ENCODE results near the gene SLC35F6. TPM values are rescaled to one million over a fixed set of nuclear protein-coding genes. Genes with fewer than 3 reads are reported as not detected.
"Not testable (repeated sequence)": the region's sequence is repeated elsewhere in the genome, so short reads cannot be mapped to it uniquely, and the experiment has no call there.

SLC35F6 gene
- polyA plus RNA-seq, 1 donor, result 14.1 TPM

DNA sequence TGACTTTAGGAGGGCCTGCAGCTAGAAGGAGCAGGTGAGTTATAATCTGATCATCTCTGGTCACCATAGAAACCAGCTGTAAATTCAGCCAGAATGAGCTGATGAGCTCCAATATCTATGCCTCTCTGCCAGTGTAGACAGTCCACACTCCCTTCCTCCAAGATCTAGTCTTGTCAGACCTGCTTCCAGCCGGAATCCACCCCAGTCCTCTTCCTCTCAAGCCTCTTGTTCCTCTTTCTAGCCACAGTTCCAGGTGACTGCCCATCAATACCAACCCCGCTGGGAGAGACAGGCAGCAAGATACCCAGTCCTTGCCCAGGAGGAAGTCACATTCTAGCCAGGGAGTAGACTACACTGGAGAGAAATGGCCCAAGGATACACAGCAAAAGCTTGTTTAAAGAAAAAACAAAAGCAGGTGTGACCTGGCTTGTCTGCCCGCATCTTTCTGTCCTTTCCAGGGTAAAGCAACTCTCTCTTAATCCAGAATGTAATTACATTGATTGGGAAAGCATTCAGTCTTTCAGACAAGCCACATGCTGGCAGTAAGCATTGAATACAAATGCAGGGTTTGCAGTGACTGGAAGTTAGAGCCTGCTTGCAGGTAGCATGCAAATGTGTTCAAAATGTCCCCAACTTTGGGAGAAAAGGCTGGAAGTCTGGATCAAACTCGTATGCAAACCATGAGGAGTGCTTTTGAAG, 9.0 kb upstream of the SLC35F6 start:
- Histone ChIP-seq H3K9me3 (ENCODE audit: control insufficient read depth, low read depth, low read length) (no peaks in the 10 kb centered on the region), H3K4me1 (ENCODE audit: control insufficient read depth, insufficient read depth, low read length) (peaks cover 7% of the 10 kb centered on the region), H3K27ac (ENCODE audit: low read length) (no peak overlapping the region), H3K4me3 (ENCODE audit: low read length) (no peak overlapping the region), H3K36me3 (ENCODE audit: control insufficient read depth, insufficient read depth, low read length) (no peaks in the 10 kb centered on the region), H3K27me3 (ENCODE audit: control insufficient read depth, insufficient read depth, low read length) (peaks cover 2% of the 10 kb centered on the region)
- DNase-seq, result no peak
- WGBS (ENCODE audit: insufficient coverage, low lambda C conversion rate), result 80% methylated on average over 1 of the region's 4 CpGs

DNA sequence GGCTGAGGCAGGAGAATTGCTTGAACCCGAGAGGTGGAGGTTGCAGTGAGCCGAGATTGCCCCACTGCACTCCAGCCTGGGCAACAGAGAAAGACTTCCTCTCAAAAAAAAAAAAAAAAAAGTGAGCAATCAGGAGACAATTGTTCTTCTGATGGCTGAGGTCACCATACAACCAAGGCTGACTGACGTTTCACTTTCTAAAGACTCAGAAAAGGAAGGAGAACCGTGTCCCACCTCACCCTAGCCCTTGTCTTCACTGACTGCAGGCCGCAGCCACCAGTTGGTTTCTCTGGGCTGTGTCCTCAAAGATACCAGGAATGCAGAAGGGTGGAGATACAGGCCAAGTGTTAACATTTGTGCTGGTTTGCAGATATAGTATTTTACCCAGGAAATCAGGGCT, 7.7 kb upstream of the SLC35F6 start:
- H3K9me3 ChIP-seq (ENCODE audit: control insufficient read depth, low read depth, low read length), result no peaks in the 10 kb centered on the region
- H3K4me3 ChIP-seq (ENCODE audit: low read length), result no peak overlapping the region
- H3K27ac ChIP-seq (ENCODE audit: low read length), result no peak overlapping the region
- no peak for DNase-seq
- H3K36me3 ChIP-seq (ENCODE audit: control insufficient read depth, insufficient read depth, low read length), result no peaks in the 10 kb centered on the region
- peaks cover 1% of the 10 kb centered on the region for H3K27me3 ChIP-seq (ENCODE audit: control insufficient read depth, insufficient read depth, low read length)
- peaks cover 7% of the 10 kb centered on the region for H3K4me1 ChIP-seq (ENCODE audit: control insufficient read depth, insufficient read depth, low read length)
- no CpG with 5 or more reads among the region's 5 CpGs for WGBS (ENCODE audit: insufficient coverage, low lambda C conversion rate)

DNA sequence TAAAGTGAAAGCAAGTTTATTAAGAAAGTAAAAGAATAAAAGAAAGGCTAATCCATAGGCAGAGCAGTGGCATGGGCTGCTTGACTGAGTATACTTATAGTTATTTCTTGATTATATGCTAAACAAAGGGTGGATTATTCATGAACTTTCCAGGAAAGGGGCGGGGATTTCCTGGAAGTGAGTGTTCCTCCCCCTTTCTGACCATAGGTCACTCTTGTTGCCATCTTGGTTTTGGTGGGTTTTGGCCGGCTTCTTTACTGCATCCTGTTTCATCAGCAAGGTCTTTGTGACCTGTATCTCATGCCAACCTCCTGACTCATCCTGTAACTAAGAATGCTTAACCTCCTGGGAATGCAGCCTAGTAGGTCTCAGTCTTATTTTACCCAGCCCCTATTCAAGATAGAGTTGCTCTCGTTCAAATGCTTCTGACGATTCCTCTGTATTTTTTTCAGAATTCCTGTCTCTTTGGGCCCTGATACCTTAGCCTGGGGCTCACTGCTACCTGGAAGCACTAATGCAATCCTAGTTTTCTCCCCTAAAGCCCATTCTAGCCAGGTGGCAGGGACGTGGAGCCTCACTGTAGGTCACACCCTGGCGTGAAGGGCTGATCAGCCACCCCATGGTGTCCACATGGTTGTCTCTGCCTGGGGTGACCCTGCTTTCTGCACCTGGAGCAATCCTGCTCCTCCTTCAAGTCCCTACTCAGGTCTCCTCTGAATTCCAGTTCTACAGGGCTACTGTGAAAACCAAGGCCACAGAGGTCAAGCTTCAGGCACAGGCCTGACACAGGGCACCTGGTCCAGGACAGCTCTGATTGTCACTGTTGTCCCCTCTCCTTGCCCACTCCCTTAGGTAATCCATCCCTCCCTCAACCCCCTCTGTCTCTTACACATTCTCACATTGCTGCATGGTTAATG, 6.0 kb upstream of the SLC35F6 start:
- Histone ChIP-seq H3K9me3 (ENCODE audit: control insufficient read depth, low read depth, low read length) (no peaks in the 10 kb centered on the region), H3K27ac (ENCODE audit: low read length) (peak overlapping the region; percentile 32), H3K4me3 (ENCODE audit: low read length) (no peak overlapping the region), H3K4me1 (ENCODE audit: control insufficient read depth, insufficient read depth, low read length) (peaks cover 7% of the 10 kb centered on the region), H3K36me3 (ENCODE audit: control insufficient read depth, insufficient read depth, low read length) (no peaks in the 10 kb centered on the region), H3K27me3 (ENCODE audit: control insufficient read depth, insufficient read depth, low read length) (peaks cover under 1% of the 10 kb centered on the region)
- whole genome bisulfite sequencing (ENCODE audit: insufficient coverage, low lambda C conversion rate), result no CpG with 5 or more reads among the region's 6 CpGs
- peak; percentile 38 to 48 for DNase-seq

DNA sequence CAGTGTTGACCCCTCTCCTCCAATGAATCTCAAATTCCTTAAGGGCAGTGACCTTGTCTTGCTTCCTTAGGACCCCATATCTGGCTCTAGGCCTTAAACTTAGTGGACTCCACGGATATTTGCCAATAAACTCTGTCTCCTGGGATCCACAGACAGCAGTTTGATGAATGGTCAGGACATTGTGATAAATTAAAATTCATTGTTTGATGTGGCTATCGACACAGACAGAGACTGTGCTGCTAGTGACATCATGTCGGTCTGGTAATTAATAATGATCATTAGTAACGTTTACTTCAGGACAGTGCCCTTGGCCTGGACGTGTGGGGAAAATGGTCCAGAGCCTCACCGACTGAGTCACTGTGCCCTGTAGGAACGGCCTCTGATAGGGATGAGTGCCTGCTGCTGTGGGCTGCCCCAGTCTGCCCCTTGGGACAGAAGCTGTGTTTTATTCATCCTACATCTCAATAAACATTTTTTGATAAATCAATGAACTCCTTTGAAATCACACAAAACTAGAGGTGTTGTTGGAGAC, 5.2 kb upstream of the SLC35F6 start:
- DNase-seq, result no peak
- H3K27ac ChIP-seq (ENCODE audit: low read length), result no peak overlapping the region
- H3K27me3 ChIP-seq (ENCODE audit: control insufficient read depth, insufficient read depth, low read length), result peaks cover 3% of the 10 kb centered on the region
- H3K4me1 ChIP-seq (ENCODE audit: control insufficient read depth, insufficient read depth, low read length), result peaks cover 7% of the 10 kb centered on the region
- H3K9me3 ChIP-seq (ENCODE audit: control insufficient read depth, low read depth, low read length), result no peaks in the 10 kb centered on the region
- no peaks in the 10 kb centered on the region for H3K36me3 ChIP-seq (ENCODE audit: control insufficient read depth, insufficient read depth, low read length)
- no peak overlapping the region for H3K4me3 ChIP-seq (ENCODE audit: low read length)
- no CpG with 5 or more reads among the region's 7 CpGs for WGBS (ENCODE audit: insufficient coverage, low lambda C conversion rate)

DNA sequence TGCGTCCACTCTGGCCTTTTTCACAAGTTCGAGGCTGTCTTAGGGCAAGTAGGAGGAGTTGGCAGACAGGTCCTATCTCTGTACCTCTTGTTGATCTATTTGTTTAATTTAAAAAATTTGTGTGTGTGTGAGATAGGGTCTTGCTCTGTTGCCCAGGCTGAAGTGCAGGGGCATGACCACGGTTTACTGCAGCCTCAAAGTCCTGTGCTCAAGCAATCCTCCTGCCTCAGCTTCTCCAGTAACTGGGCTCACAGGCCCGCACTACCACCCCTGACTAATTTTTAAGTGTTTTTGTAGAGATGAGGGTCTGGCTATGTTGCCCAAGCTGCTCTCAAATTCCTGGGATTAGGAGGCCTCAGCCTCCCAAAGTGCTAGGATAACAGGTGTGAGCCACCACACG, 4.2 kb upstream of the SLC35F6 start:
- no peaks in the 10 kb centered on the region for H3K36me3 ChIP-seq (ENCODE audit: control insufficient read depth, insufficient read depth, low read length)
- H3K4me3 ChIP-seq (ENCODE audit: low read length), result no peak overlapping the region
- H3K9me3 ChIP-seq (ENCODE audit: control insufficient read depth, low read depth, low read length), result no peaks in the 10 kb centered on the region
- H3K27ac ChIP-seq (ENCODE audit: low read length), result no peak overlapping the region
- 83% methylated on average over 1 of the region's 5 CpGs for WGBS (ENCODE audit: insufficient coverage, low lambda C conversion rate)
- H3K4me1 ChIP-seq (ENCODE audit: control insufficient read depth, insufficient read depth, low read length), result peaks cover 10% of the 10 kb centered on the region
- no peak for DNase-seq
- H3K27me3 ChIP-seq (ENCODE audit: control insufficient read depth, insufficient read depth, low read length), result peaks cover 3% of the 10 kb centered on the region

DNA sequence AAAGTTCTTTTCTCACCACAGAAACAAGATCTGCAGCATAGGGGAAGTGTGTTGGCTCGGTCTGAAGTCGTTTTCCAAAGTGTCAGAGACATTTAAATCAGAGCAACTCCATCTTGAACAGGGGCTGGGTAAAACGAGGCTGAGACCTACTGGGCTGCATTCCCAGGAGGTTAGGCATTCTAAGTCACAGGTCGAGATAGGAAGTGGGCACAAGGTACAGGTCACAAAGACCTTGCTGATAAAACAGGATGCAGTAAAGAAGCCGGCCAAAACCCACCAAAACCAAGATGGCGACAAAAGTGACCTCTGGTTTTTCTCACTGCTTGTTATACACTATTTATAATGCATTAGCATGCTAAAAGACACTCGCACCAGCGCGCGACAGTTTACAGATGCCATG, 3.1 kb upstream of the SLC35F6 start:
- H3K4me3 ChIP-seq (ENCODE audit: low read length); DNase-seq: not testable (repeated sequence)
- WGBS (ENCODE audit: insufficient coverage, low lambda C conversion rate), result 100% methylated on average over 1 of the region's 10 CpGs

DNA sequence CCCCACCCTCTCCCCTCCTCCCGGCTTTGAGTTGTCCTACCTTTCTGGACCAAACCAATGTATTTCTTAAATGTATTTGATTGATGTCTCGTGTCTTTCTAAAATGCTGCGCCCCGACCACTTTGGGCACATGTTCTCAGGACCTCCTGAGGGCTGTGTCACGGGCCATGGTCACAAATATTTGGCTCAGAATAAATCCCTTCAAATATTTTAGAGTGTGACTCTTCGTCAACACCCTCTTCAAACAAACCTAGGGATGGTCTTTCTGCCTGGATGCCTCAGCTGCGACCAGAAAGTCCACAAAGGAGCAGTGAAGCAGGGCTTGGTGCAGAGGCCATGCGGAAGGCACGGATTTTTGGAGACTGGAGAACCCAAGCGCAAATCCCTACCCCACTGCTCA, 1.1 kb upstream of the SLC35F6 start:
- Histone ChIP-seq H3K27ac (ENCODE audit: low read length) (no peak overlapping the region), H3K4me3 (ENCODE audit: low read length) (no peak overlapping the region), H3K36me3 (ENCODE audit: control insufficient read depth, insufficient read depth, low read length) (peaks cover 4% of the 10 kb centered on the region), H3K9me3 (ENCODE audit: control insufficient read depth, low read depth, low read length) (no peaks in the 10 kb centered on the region), H3K27me3 (ENCODE audit: control insufficient read depth, insufficient read depth, low read length) (peaks cover 3% of the 10 kb centered on the region), H3K4me1 (ENCODE audit: control insufficient read depth, insufficient read depth, low read length) (peaks cover 12% of the 10 kb centered on the region)
- no peak for DNase-seq
- WGBS (ENCODE audit: insufficient coverage, low lambda C conversion rate), result 100% methylated on average over 1 of the region's 10 CpGs

More for the DNA sequence above, 3.1 kb upstream of the SLC35F6 start:
- peaks cover 16% of the 10 kb centered on the region for H3K4me1 ChIP-seq (ENCODE audit: control insufficient read depth, insufficient read depth, low read length)
- H3K36me3 ChIP-seq (ENCODE audit: control insufficient read depth, insufficient read depth, low read length); H3K27me3 ChIP-seq (ENCODE audit: control insufficient read depth, insufficient read depth, low read length); H3K9me3 ChIP-seq (ENCODE audit: control insufficient read depth, low read depth, low read length); H3K27ac ChIP-seq (ENCODE audit: low read length): not testable (repeated sequence)

DNA sequence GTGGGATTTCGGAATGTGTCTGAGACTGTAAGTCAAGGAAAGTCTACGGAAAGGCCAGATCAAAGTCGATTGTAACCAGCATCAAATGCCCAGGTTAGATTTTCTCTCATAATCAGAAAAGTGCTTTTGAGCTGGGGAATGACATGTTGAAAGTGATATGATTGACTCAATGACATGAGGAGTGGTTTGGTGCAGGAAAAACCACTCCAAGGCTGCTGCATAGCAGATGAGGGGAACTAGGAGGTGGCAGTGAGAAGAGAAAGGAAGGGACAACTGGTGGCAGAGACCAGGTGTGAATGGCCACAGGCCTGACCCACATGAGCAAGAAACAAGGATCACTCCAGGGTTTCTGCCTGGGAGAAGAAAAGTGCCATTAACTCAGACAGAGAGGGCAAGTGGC, 822 bp downstream of the SLC35F6 start:
- Histone ChIP-seq H3K27me3 (ENCODE audit: control insufficient read depth, insufficient read depth, low read length) (peaks cover 3% of the 10 kb centered on the region), H3K9me3 (ENCODE audit: control insufficient read depth, low read depth, low read length) (no peaks in the 10 kb centered on the region), H3K4me1 (ENCODE audit: control insufficient read depth, insufficient read depth, low read length) (peaks cover 9% of the 10 kb centered on the region), H3K4me3 (ENCODE audit: low read length) (peak overlapping the region; percentile 98), H3K27ac (ENCODE audit: low read length) (peak overlapping the region; percentile 48), H3K36me3 (ENCODE audit: control insufficient read depth, insufficient read depth, low read length) (peaks cover 4% of the 10 kb centered on the region)
- WGBS (ENCODE audit: insufficient coverage, low lambda C conversion rate), result 8% methylated on average over 2 of the region's 3 CpGs
- no peak for DNase-seq

DNA sequence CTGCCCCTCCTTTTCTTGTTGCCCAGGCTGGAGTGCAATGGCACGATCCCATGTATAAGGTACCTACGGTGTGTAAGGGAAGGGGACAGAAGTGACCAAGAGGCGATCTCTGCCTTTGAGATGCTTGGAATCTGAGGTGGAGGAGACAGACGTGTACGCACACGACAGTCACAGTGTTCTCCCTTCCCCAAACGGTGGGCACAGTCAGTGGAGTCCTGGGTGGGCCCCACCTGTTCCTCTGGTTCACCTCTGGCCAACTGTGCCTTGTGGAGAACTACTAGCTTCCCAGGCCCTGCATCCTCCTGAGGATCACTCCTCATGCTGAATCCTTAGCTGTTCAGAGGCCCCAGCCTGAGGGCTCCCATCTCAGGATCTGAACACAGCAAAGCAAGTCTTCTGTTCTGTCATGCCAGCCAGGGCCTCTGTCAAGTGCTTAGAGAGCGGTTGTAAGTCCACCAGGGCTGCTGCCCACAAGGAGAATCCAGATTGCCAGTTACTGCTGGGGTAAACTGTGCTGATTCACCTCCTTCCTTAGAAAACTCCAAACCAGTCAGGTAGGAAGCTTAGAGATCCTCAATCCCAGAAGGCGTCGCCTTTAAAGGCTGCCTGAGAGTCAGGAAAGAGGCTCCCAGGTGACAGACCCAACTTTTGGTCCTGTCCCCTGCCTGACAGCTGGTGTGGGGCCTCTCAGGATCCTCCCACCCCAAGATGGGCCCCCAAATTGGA, 1.6 kb downstream of the SLC35F6 start:
- Histone ChIP-seq H3K27ac (ENCODE audit: low read length) (no peak overlapping the region), H3K36me3 (ENCODE audit: control insufficient read depth, insufficient read depth, low read length) (peaks cover 4% of the 10 kb centered on the region), H3K27me3 (ENCODE audit: control insufficient read depth, insufficient read depth, low read length) (peaks cover 3% of the 10 kb centered on the region), H3K9me3 (ENCODE audit: control insufficient read depth, low read depth, low read length) (no peaks in the 10 kb centered on the region), H3K4me1 (ENCODE audit: control insufficient read depth, insufficient read depth, low read length) (peaks cover 9% of the 10 kb centered on the region), H3K4me3 (ENCODE audit: low read length) (no peak overlapping the region)
- no peak for DNase-seq
- WGBS (ENCODE audit: insufficient coverage, low lambda C conversion rate), result no CpG with 5 or more reads among the region's 10 CpGs

DNA sequence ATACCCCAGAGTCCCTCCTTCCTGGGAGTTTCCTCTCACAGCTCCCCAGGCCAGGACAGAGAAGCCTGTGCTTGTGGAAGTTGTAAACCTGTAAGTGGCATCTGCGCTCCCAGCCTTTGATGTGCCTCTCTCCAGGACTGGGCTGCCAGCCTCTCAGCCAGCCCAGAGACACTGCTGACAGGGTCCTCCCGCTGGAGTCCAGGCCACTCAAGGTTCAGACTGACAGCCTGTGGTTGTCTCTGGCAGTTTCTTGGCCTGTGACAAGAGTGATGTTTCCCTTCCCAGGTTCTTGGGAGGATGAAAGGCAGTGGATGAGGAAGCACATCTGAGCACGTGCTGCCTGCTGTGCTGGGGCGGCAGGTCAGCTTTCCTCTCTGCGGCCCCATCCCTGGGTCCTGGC, 3.0 kb downstream of the SLC35F6 start:
- H3K36me3 ChIP-seq (ENCODE audit: control insufficient read depth, insufficient read depth, low read length), result peaks cover 4% of the 10 kb centered on the region
- no peak overlapping the region for H3K4me3 ChIP-seq (ENCODE audit: low read length)
- H3K27ac ChIP-seq (ENCODE audit: low read length), result no peak overlapping the region
- H3K4me1 ChIP-seq (ENCODE audit: control insufficient read depth, insufficient read depth, low read length), result peaks cover 9% of the 10 kb centered on the region
- no CpG with 5 or more reads among the region's 5 CpGs for WGBS (ENCODE audit: insufficient coverage, low lambda C conversion rate)
- peaks cover 3% of the 10 kb centered on the region for H3K27me3 ChIP-seq (ENCODE audit: control insufficient read depth, insufficient read depth, low read length)
- H3K9me3 ChIP-seq (ENCODE audit: control insufficient read depth, low read depth, low read length), result no peaks in the 10 kb centered on the region
- no peak for DNase-seq
